Tibial nerve (tissue), 4 donors: Measurements from ENCODE around the gene EPAS1. TPM values are rescaled to one million over a fixed set of nuclear protein-coding genes. Genes with fewer than 3 reads are reported as not detected.

ENCODE experiments used
- DNase-seq, 2 donors: peaks; one replicate each; pipeline ENCODE4 v3.0.0-alpha.2; 2019; ENCODE audit warnings: low spot score in 2 of 2
- H3K27ac ChIP-seq, 4 donors: fragments of 200-600 bp; sonication (generic) in 3 of 4; one replicate each; pipeline ENCODE4 v1.5.1; 2017 to 2019; ENCODE audit warnings: mild to moderate bottlenecking in 1 of 4
- H3K27me3 ChIP-seq, 2 donors: fragments of 200-600 bp; sonication (generic) in 1 of 2; one replicate each; pipeline versions ENCODE4 v1.5.1 to v1.6.0; 2017 to 2019
- H3K36me3 ChIP-seq, 3 donors: fragments of 200-600 bp; sonication (generic); one replicate each; pipeline ENCODE4 v1.5.1; 2018 to 2019
- H3K4me1 ChIP-seq, 4 donors: fragments of 200-600 bp; sonication (generic) in 3 of 4; one replicate each; pipeline ENCODE4 v1.5.1; 2017 to 2019
- H3K4me3 ChIP-seq, 4 donors: fragments of 200-600 bp; sonication (generic) in 3 of 4; one replicate each; pipeline ENCODE4 v1.5.1; 2017 to 2019; ENCODE audit warnings: mild to moderate bottlenecking in 1 of 4, moderate library complexity in 1 of 4
- H3K9me3 ChIP-seq, 4 donors: fragments of 200-600 bp; sonication (generic) in 3 of 4; one replicate each; pipeline ENCODE4 v1.5.1; 2017 to 2019
- EP300 ChIP-seq, 2 donors: sonication (generic); formaldehyde crosslinking; IDR thresholded peaks; one replicate each; pipeline ENCODE4 v1.6.1; 2017; ENCODE audit warnings: antibody characterized with exemption in 2 of 2, mild to moderate bottlenecking in 1 of 2
- POLR2A ChIP-seq, 2 donors: fragments of 450-650 bp; IDR thresholded peaks; one replicate each; pipeline ENCODE4 v1.6.1; 2017; ENCODE audit warnings: antibody characterized with exemption in 2 of 2, mild to moderate bottlenecking in 2 of 2, moderate library complexity in 2 of 2
- WGBS, 2 donors: methylation state at CpG; one replicate each; pipeline ENCODE4 v1.1.5; 2018; 5-methylcytosine and 5-hydroxymethylcytosine counted together
- total RNA-seq, 4 donors: library from RNA; depleted of rRNA; stranded (reverse); fragments of >200 nt; gene quantifications; one replicate each; pipeline ENCODE4 v1.1.0, GENCODE V29; 2016
- TF ChIP-seq, protein P1 (sequence below), 5 experiments: fragments of 200-600 bp in 3 of 5; fragments of 450-650 bp in 2 of 5; sonication (generic) in 3 of 5; IDR thresholded peaks; one replicate each; pipeline ENCODE4 v1.5.1; 2016 to 2019; ENCODE audit warnings: antibody characterized with exemption in 5 of 5, mild to moderate bottlenecking in 3 of 5, moderate library complexity in 2 of 5

EPAS1 gene
- total RNA-seq, 4 donors from 2014 or later = 110 to 451 (median 231) TPM

DNA sequence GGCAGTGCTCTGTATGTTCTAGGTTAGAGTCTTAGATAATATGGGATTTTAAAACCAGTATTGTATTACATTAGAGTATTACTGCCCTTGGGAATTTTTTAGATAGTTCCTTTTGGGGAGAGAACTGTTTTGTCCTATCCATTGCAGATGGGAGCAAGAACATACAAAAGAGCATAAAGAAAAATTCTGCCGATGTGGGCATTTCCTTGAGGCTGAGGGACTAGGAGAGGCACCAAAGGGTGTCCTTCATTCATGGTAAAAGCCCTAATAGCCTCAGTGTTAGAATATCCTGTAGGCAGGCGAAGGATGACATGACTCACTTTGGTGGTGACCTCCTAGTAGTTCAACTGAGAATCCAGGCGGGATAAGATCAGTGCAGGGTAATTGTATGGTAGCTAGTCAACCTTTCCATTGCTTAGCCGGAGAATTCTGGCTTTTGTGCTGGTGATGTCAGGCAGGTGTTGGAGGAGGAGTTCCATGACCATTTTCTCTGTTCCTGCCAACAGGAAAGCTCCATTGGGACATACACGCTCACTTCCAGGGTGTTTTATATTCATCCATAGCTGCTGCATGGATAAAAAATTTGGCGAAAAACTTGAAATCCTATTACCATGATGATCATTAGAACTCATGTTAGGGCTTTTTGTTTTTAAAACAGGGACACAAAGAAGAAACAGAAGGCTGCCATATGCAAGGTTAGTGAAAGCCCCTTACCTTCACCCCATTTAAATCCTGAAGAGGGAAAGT lies 28.1 kb downstream of the EPAS1 start:
- Histone ChIP-seq H3K36me3 (no peaks in the 10 kb centered on the region), H3K9me3 (no peaks in the 10 kb centered on the region), H3K27ac (peak overlapping the region in 1 of 4 donors; percentile 6), H3K27me3 (no peaks in the 10 kb centered on the region), H3K4me1 (peaks cover 0 to 49% (median 15%) of the 10 kb centered on the region in 4 donors), H3K4me3 (no peak overlapping the region)
- no peak for DNase-seq
- no peak for TF ChIP-seq POLR2A (IDR thresholded peaks at IDR 0.05)
- TF ChIP-seq, protein P1, sequence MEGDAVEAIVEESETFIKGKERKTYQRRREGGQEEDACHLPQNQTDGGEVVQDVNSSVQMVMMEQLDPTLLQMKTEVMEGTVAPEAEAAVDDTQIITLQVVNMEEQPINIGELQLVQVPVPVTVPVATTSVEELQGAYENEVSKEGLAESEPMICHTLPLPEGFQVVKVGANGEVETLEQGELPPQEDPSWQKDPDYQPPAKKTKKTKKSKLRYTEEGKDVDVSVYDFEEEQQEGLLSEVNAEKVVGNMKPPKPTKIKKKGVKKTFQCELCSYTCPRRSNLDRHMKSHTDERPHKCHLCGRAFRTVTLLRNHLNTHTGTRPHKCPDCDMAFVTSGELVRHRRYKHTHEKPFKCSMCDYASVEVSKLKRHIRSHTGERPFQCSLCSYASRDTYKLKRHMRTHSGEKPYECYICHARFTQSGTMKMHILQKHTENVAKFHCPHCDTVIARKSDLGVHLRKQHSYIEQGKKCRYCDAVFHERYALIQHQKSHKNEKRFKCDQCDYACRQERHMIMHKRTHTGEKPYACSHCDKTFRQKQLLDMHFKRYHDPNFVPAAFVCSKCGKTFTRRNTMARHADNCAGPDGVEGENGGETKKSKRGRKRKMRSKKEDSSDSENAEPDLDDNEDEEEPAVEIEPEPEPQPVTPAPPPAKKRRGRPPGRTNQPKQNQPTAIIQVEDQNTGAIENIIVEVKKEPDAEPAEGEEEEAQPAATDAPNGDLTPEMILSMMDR (IDR thresholded peaks at IDR 0.05) = no peak
- no peak for TF ChIP-seq EP300 (IDR thresholded peaks at IDR 0.05)
- WGBS, 2 donors = 86 to 92% methylated on average over 6 of the region's 6 CpGs

DNA sequence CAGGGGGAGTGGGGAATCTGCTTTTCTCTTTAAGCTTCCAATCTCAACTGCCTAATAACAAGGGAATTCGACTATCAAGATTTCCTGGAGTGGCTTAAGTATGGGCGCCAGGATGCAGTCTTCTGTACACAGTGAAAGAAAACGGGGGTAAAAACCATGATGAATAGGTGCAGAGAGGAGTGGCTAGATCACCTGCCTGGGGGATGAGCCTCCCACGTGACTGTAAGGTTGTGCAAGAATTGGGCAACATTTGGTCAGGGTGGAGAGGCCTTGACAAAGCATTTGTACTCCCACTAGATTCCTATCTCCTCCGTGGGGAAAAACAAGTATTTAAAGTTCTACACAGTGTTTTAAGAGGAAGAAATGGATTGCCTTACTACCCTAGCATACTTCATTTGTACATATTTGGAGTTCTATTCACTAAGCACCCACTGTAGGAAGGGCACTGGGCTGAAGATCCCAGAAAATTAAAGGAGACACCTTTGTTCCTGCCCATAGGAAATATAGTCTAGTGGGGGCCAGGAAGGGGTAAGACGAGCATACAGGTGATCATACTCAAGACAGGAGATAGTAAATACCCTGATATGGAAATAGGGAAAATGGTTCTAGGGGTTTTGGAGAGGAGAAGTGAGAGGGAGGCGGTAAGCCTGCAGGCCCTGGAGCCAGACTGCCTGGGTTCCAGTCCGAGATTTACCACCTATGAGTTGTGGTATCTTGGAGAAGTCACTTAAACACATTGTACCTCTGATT lies 29.2 kb downstream of the EPAS1 start:
- no peak for DNase-seq
- H3K9me3 ChIP-seq = no peaks in the 10 kb centered on the region
- WGBS, 2 donors = 84 to 92% methylated on average over 8 of the region's 8 CpGs
- peak overlapping the region in 2 of 4 donors; percentile 6 to 8 for H3K27ac ChIP-seq
- H3K36me3 ChIP-seq = no peaks in the 10 kb centered on the region
- H3K4me1 ChIP-seq = peaks cover 0 to 55% (median 23%) of the 10 kb centered on the region in 4 donors
- no peak overlapping the region for H3K4me3 ChIP-seq
- no peaks in the 10 kb centered on the region for H3K27me3 ChIP-seq
- TF ChIP-seq EP300 (IDR thresholded peaks at IDR 0.05) = peak in 1 of 2 donors; percentile 12
- no peak for TF ChIP-seq POLR2A (IDR thresholded peaks at IDR 0.05)

DNA sequence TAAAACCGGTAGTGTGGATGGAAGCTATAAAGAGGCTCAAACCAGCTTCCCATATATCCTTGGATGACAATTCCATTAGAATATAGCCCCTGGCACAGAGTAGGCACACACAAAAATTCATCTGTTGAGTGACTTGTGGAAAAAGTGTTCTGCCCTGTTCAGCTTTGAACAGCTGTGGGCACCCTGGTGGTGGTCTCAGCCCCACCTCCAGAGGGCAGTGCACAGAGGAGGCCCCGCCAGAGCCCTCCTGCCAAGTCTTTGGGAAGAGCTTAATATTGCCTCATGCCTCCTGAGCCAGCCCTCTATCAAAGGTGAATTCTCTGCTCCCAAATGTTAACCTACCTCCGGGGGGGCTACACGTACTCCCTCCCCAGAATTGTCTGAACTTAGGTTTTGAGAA lies 30.4 kb downstream of the EPAS1 start:
- no peak for DNase-seq
- Histone ChIP-seq H3K9me3 (no peaks in the 10 kb centered on the region), H3K27me3 (no peaks in the 10 kb centered on the region), H3K4me3 (no peak overlapping the region), H3K4me1 (peaks cover 0 to 65% (median 26%) of the 10 kb centered on the region in 4 donors), H3K36me3 (no peaks in the 10 kb centered on the region), H3K27ac (no peak overlapping the region)
- 94 to 97% methylated on average over 4 of the region's 4 CpGs for WGBS, 2 donors
- TF ChIP-seq, protein P1 (IDR thresholded peaks at IDR 0.05) = no peak
- no peak for TF ChIP-seq EP300 (IDR thresholded peaks at IDR 0.05)

DNA sequence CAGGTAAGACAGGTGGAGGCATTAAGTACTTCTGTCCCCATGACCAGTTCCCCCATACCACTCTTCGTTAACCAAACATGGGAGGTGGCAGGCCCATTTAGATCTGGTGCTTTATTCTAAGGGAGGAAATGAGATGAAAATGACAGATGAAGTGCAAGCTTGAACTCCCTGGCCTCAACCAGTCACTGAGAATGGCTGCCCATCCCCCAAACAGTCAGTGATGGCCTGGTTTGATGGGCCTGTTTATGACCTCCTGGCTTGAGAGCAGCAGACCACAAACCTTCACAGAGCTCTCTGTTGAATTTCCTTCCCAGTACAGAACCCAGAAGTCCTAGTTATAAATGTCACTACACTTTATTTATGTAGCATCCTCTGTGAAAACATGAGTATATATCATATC lies 31.1 kb downstream of the EPAS1 start:
- Histone ChIP-seq H3K27ac (peak overlapping the region in 1 of 4 donors; percentile 18), H3K4me3 (no peak overlapping the region), H3K27me3 (no peaks in the 10 kb centered on the region), H3K4me1 (peaks cover 0 to 69% (median 28%) of the 10 kb centered on the region in 4 donors), H3K36me3 (no peaks in the 10 kb centered on the region), H3K9me3 (no peaks in the 10 kb centered on the region)
- 83 to 90% methylated on average over 1 of the region's 1 CpG for WGBS, 2 donors
- TF ChIP-seq EP300 (IDR thresholded peaks at IDR 0.05) = no peak
- TF ChIP-seq POLR2A (IDR thresholded peaks at IDR 0.05) = no peak
- TF ChIP-seq, protein P1 (IDR thresholded peaks at IDR 0.05) = no peak
- no peak for DNase-seq

DNA sequence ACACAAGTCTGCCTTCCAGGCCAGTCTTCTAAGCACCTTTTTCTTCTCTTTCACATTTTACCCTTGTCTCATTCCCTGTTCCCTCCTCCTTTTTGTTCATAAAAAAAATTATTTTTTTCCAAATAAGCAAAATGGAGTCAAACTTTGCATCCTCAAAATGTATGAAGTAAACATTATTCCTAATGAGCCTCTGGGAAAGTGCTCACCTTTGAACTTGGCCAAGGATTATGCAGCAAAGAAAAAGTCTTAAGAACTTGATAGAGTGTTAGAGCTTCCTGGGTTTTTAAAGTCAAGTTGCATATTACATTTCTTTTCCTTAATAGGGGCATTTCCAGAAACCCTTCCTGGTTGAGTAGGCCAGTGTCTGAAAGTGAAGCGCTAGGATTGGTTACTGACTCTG lies 31.6 kb downstream of the EPAS1 start:
- Histone ChIP-seq H3K27me3 (no peaks in the 10 kb centered on the region), H3K9me3 (no peaks in the 10 kb centered on the region), H3K27ac (peak overlapping the region in 1 of 4 donors; percentile 75), H3K4me3 (no peak overlapping the region), H3K4me1 (peaks cover 0 to 74% (median 33%) of the 10 kb centered on the region in 4 donors), H3K36me3 (no peaks in the 10 kb centered on the region)
- TF ChIP-seq, protein P1 (IDR thresholded peaks at IDR 0.05) = no peak
- TF ChIP-seq POLR2A (IDR thresholded peaks at IDR 0.05) (no peak), EP300 (IDR thresholded peaks at IDR 0.05) (no peak)
- WGBS, 2 donors = 95% methylated on average over 1 of the region's 1 CpG
- DNase-seq = no peak
